Measurements from ENCODE around the gene LBHD2. TPM values are rescaled to one million over a fixed set of nuclear protein-coding genes. Genes with fewer than 3 reads are reported as not detected.

Gene LBHD2
- total and polyA plus RNA-seq, 2 experiments from 2014 or later, result not detected

GRCh38 chr14:103139132-103140025 is 55.4 kb downstream of the LBHD2 start:
- Histone ChIP-seq H3K36me3 (no peaks in the 10 kb centered on the region), H3K27ac (no peak overlapping the region), H3K4me1 (ENCODE audit: low read depth) (peaks cover 19% of the 10 kb centered on the region), H3K9me3 (ENCODE audit: low read depth) (no peaks in the 10 kb centered on the region), H3K27me3 (no peaks in the 10 kb centered on the region), H3K4me3 (no peak overlapping the region)
- DNase-seq (ENCODE audit: low read depth in 1 of 2, low spot score in 1 of 2), result no peak
- no peak for TF ChIP-seq CTCF (IDR thresholded peaks at IDR 0.05; ENCODE audit: low read depth, low read length)

Other genes starting within 250 kb of the LBHD2 start
- 0.21 and 0.48 TPM in 2 replicates for gene AMN, start 161.5 kb upstream of the LBHD2 start, total RNA-seq
- 1.3 and 2.5 TPM in 2 replicates for gene AMN, start 161.5 kb upstream of the LBHD2 start, polyA plus RNA-seq
- 67.2 and 91.6 TPM in 2 replicates for gene CDC42BPB, start 26.7 kb upstream of the LBHD2 start, total RNA-seq
- 18.9 and 21.7 TPM in 2 replicates for gene CDC42BPB, start 26.7 kb upstream of the LBHD2 start, polyA plus RNA-seq
- 1.7 and 5.5 TPM in 2 replicates for gene EXOC3L4, start 10.5 kb downstream of the LBHD2 start, total RNA-seq
- 2.7 and 6.3 TPM in 2 replicates for gene EXOC3L4, start 10.5 kb downstream of the LBHD2 start, polyA plus RNA-seq
- 0.99 and 1.2 TPM in 2 replicates for gene TNFAIP2, start 39.3 kb downstream of the LBHD2 start, total RNA-seq
- gene TNFAIP2, start 39.3 kb downstream of the LBHD2 start, polyA plus RNA-seq, result 0.32 and 1.4 TPM in 2 replicates

Data from cardiac muscle cell (in vitro differentiated cells and primary cell).